ENCODE measurements around the gene COG5. TPM values are rescaled to one million over a fixed set of nuclear protein-coding genes. Genes with fewer than 3 reads are reported as not detected.

Gene COG5
- total RNA-seq, 2 experiments from 2014 or later, result 40.9 to 60.2 TPM

DNA sequence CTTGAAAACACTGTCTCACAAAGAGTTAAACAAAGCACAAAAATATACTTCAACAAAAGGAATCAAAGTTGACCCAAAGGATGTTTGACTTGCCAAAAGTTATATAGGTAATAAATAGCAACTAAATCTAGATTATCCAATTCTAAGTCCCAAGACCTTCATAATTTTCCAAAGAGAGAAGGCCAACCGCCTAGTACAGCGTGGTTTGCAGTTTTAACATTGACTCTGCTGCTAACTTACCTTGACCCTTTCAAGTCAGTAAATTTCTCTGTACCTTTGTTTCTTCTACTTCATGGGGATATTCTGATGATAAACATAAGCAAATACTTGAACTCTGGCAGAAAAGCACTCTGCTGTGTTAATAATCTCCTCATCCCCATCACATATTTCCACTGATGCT, 95.7 kb downstream of the COG5 start:
- H3K36me3 ChIP-seq (ENCODE audit: insufficient read depth, low read length), result no peaks in the 10 kb centered on the region
- CTCF ChIA-PET (ENCODE audit: unreplicated experiment), result no interaction called here
- no TSS peak for BruUV-seq (replicated peaks)
- no peak overlapping the region for H3K4me3 ChIP-seq (ENCODE audit: low read depth, low read length, poor library complexity, severe bottlenecking)
- no peaks in the 10 kb centered on the region for H3K9me3 ChIP-seq (ENCODE audit: low read length)
- no peak for DNase-seq (ENCODE audit: low spot score)
- H3K9me2 ChIP-seq (ENCODE audit: insufficient read depth, low read length), result no peaks in the 10 kb centered on the region
- H3K79me2 ChIP-seq (ENCODE audit: insufficient read depth, low read depth, low read length), result no peaks in the 10 kb centered on the region
- H3K27ac ChIP-seq (ENCODE audit: low read depth, low read length, poor library complexity, severe bottlenecking), result no peak overlapping the region
- no peaks in the 10 kb centered on the region for H4K20me1 ChIP-seq (ENCODE audit: insufficient read depth, low read length)
- intact Hi-C loops (cut with micrococcal nuclease; ENCODE audit: unreplicated experiment), result no loop called here
- H3K4me2 ChIP-seq (ENCODE audit: low read length), result no peak overlapping the region
- H3K4me1 ChIP-seq (ENCODE audit: insufficient read depth, low read length, poor library complexity, severe bottlenecking), result no peaks in the 10 kb centered on the region
- no peak overlapping the region for H2AFZ ChIP-seq (ENCODE audit: low read length)
- POLR2A ChIA-PET, result interaction anchor here (0.9 kb wide), 1 partner anchor 509 kb away, joined by 4 read pairs; no protein-coding TSS in a partner anchor
- TF ChIP-seq EZH2phosphoT487 (IDR thresholded peaks at IDR 0.05; ENCODE audit: borderline replicate concordance, low read depth, low read length), result no peak
- TF ChIP-seq, protein P1, sequence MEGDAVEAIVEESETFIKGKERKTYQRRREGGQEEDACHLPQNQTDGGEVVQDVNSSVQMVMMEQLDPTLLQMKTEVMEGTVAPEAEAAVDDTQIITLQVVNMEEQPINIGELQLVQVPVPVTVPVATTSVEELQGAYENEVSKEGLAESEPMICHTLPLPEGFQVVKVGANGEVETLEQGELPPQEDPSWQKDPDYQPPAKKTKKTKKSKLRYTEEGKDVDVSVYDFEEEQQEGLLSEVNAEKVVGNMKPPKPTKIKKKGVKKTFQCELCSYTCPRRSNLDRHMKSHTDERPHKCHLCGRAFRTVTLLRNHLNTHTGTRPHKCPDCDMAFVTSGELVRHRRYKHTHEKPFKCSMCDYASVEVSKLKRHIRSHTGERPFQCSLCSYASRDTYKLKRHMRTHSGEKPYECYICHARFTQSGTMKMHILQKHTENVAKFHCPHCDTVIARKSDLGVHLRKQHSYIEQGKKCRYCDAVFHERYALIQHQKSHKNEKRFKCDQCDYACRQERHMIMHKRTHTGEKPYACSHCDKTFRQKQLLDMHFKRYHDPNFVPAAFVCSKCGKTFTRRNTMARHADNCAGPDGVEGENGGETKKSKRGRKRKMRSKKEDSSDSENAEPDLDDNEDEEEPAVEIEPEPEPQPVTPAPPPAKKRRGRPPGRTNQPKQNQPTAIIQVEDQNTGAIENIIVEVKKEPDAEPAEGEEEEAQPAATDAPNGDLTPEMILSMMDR (conservative IDR thresholded peaks at IDR 0.05; ENCODE audit: low read length), result no peak

- no peaks in the 10 kb centered on the region for H3K9me2 ChIP-seq (ENCODE audit: insufficient read depth, low read length)
- CTCF ChIA-PET (ENCODE audit: unreplicated experiment), result no interaction called here
- intact Hi-C loops (cut with micrococcal nuclease; ENCODE audit: unreplicated experiment), result loop anchor here (5.0 kb wide), 2 partner anchors 262 to 413 kb away; no protein-coding TSS in a partner anchor
These were observed 99.0 kb downstream of the COG5 start for GRCh38 chr7:107464666-107465226.

More at GRCh38 chr7:107464666-107465226, 99.0 kb downstream of the COG5 start:
- H4K20me1 ChIP-seq (ENCODE audit: insufficient read depth, low read length), result no peaks in the 10 kb centered on the region
- H3K4me1 ChIP-seq (ENCODE audit: insufficient read depth, low read length, poor library complexity, severe bottlenecking), result no peaks in the 10 kb centered on the region
- no peak for DNase-seq (ENCODE audit: low spot score)
- no peaks in the 10 kb centered on the region for H3K36me3 ChIP-seq (ENCODE audit: insufficient read depth, low read length)
- no peak for TF ChIP-seq EZH2phosphoT487 (IDR thresholded peaks at IDR 0.05; ENCODE audit: borderline replicate concordance, low read depth, low read length)
- TF ChIP-seq, protein P1 (conservative IDR thresholded peaks at IDR 0.05; ENCODE audit: low read length), result no peak
- POLR2A ChIA-PET, result interaction anchor here (0.6 to 0.8 kb wide), 3 partner anchors 9 to 381 kb away, joined by 3 read pairs; no protein-coding TSS in a partner anchor
- H3K79me2 ChIP-seq (ENCODE audit: insufficient read depth, low read depth, low read length), result no peaks in the 10 kb centered on the region
- no TSS peak for BruUV-seq (replicated peaks)
- H2AFZ ChIP-seq (ENCODE audit: low read length), result no peak overlapping the region
- no peak overlapping the region for H3K4me3 ChIP-seq (ENCODE audit: low read depth, low read length, poor library complexity, severe bottlenecking)
- no peak overlapping the region for H3K27ac ChIP-seq (ENCODE audit: low read depth, low read length, poor library complexity, severe bottlenecking)
- no peak overlapping the region for H3K4me2 ChIP-seq (ENCODE audit: low read length)
- H3K9me3 ChIP-seq (ENCODE audit: low read length), result no peaks in the 10 kb centered on the region

Measured in OCI-LY7 (cell line).